Common myeloid progenitor, CD34-positive (primary cell): Measurements from ENCODE around the gene IGSF9B.

ENCODE experiments used
- CTCF ChIA-PET: fragments of 350-600 bp; sonication (Branson Sonifier 250); formaldehyde crosslinking; loops from one replicate; lab custom pipeline; 2021; ENCODE audit warnings: antibody characterized with exemption; lab: Charles Lee
- POLR2A ChIA-PET: fragments of 350-600 bp; sonication (Branson Sonifier 250); formaldehyde crosslinking; loops from one replicate; lab custom pipeline; 2021; ENCODE audit warnings: antibody characterized with exemption; lab: Charles Lee
- DNase-seq, 3 donors: peaks; one replicate each; pipeline versions ENCODE4 v3.0.0 to v3.0.0-alpha.2; 2013
- H3K27ac ChIP-seq, 2 experiments: 1 replicate in 1 of 2; 2 replicates in 1 of 2; pipeline ENCODE4 v1.7.0; 2013; ENCODE audit warnings: inconsistent platforms in 2 of 2, low read length in 2 of 2, mild to moderate bottlenecking in 2 of 2, low read depth in 1 of 2, moderate library complexity in 1 of 2; ENCODE audit not compliant: severe bottlenecking in 2 of 2, insufficient read depth in 1 of 2, poor library complexity in 1 of 2
- H3K27me3 ChIP-seq, 5 experiments: replicated peaks in 2 of 5; 1 replicate in 3 of 5; 2 replicates in 2 of 5; pipeline versions ENCODE4 v1.6.1 to v1.7.0; 2013; ENCODE audit warnings: low read length in 4 of 5, mild to moderate bottlenecking in 2 of 5, moderate library complexity in 2 of 5, inconsistent platforms in 1 of 5; ENCODE audit not compliant: insufficient read depth in 5 of 5, control insufficient read depth in 4 of 5
- H3K36me3 ChIP-seq, 4 experiments: 1 replicate in 2 of 4; 2 replicates in 2 of 4; pipeline versions ENCODE4 v1.6.1 to v1.7.0; 2013; ENCODE audit warnings: low read length in 3 of 4, control low read depth in 1 of 4, mild to moderate bottlenecking in 1 of 4; ENCODE audit not compliant: control insufficient read depth in 4 of 4, insufficient read depth in 4 of 4
- H3K4me1 ChIP-seq, 4 experiments: 1 replicate in 3 of 4; 2 replicates in 1 of 4; pipeline versions ENCODE4 v1.6.1 to v1.7.1; 2013; ENCODE audit warnings: low read length in 3 of 4, mild to moderate bottlenecking in 3 of 4, control low read depth in 1 of 4, inconsistent platforms in 1 of 4, moderate library complexity in 1 of 4; ENCODE audit not compliant: control insufficient read depth in 4 of 4, insufficient read depth in 4 of 4; ENCODE audit errors: control extremely low read depth in 1 of 4
- H3K4me3 ChIP-seq, 7 experiments: 1 replicate in 4 of 7; 2 replicates in 3 of 7; pipeline versions ENCODE4 v1.5.1 to v1.7.0; 2013; ENCODE audit warnings: mild to moderate bottlenecking in 7 of 7, low read length in 6 of 7, moderate library complexity in 6 of 7, inconsistent platforms in 2 of 7, low read depth in 2 of 7, control low read depth in 1 of 7; ENCODE audit not compliant: insufficient read depth in 4 of 7, control insufficient read depth in 1 of 7; ENCODE audit errors: extremely low read depth in 1 of 7
- H3K9me3 ChIP-seq, 5 experiments: 1 replicate in 4 of 5; 2 replicates in 1 of 5; pipeline versions ENCODE4 v1.6.1 to v1.7.1; 2013; ENCODE audit warnings: low read length in 4 of 5, mild to moderate bottlenecking in 2 of 5, inconsistent platforms in 1 of 5, low read depth in 1 of 5, moderate library complexity in 1 of 5; ENCODE audit not compliant: control insufficient read depth in 4 of 5, insufficient read depth in 2 of 5; ENCODE audit errors: control extremely low read depth in 1 of 5
- WGBS: methylation state at CpG from one replicate; pipeline ENCODE4 v1.1.5; 2013; ENCODE audit not compliant: insufficient coverage; 5-methylcytosine and 5-hydroxymethylcytosine counted together

The IGSF9B gene

GRCh38 chr11:133955945-133956421, 785 bp downstream of the IGSF9B start:
- 0% methylated on average over 35 of the region's 58 CpGs for WGBS
- Histone ChIP-seq H3K9me3 (no peaks in the 10 kb centered on the region), H3K36me3 (no peaks in the 10 kb centered on the region), H3K4me1 (peaks cover 0 to 26% (median 14%) of the 10 kb centered on the region in 4 experiments), H3K4me3 (peak overlapping the region in 5 of 7 experiments; percentile 8 to 67 (median 57)), H3K27ac (no peak overlapping the region), H3K27me3 (peaks cover 0 to 89% (median 44%) of the 10 kb centered on the region in 5 experiments)
- POLR2A ChIA-PET = no interaction called here
- CTCF ChIA-PET = interaction anchor here (1.0 to 1.3 kb wide), 4 partner anchors 9 to 78 kb away, joined by 3 to 4 read pairs (median 3); no protein-coding TSS in a partner anchor
- peak in 2 of 3 donors; percentile 26 to 29 for DNase-seq

- Histone ChIP-seq H3K27me3 (peaks cover 0 to 93% (median 44%) of the 10 kb centered on the region in 5 experiments), H3K36me3 (no peaks in the 10 kb centered on the region), H3K27ac (no peak overlapping the region), H3K4me3 (peak overlapping the region in 4 of 7 experiments; percentile 16 to 67 (median 46)), H3K9me3 (no peaks in the 10 kb centered on the region), H3K4me1 (peaks cover 0 to 26% (median 14%) of the 10 kb centered on the region in 4 experiments)
- 6% methylated on average over 38 of the region's 49 CpGs for WGBS
- POLR2A ChIA-PET = no interaction called here
- DNase-seq = peak; percentile 31 to 57 (median 46)
- CTCF ChIA-PET = interaction anchor here (1.0 to 1.3 kb wide), 2 partner anchors 11 to 28 kb away, joined by 3 read pairs; no protein-coding TSS in a partner anchor
Measured at GRCh38 chr11:133955081-133955891, 1.5 kb downstream of the IGSF9B start.

- POLR2A ChIA-PET = no interaction called here
- Histone ChIP-seq H3K4me1 (peaks cover 0 to 26% (median 14%) of the 10 kb centered on the region in 4 experiments), H3K27me3 (peaks cover 0 to 90% (median 47%) of the 10 kb centered on the region in 5 experiments), H3K4me3 (no peak overlapping the region), H3K9me3 (no peaks in the 10 kb centered on the region), H3K36me3 (no peaks in the 10 kb centered on the region), H3K27ac (no peak overlapping the region)
- WGBS = 96% methylated on average over 8 of the region's 8 CpGs
- DNase-seq = no peak
- CTCF ChIA-PET = no interaction called here
Measured at GRCh38 chr11:133953999-133954398, 2.8 kb downstream of the IGSF9B start.

- Histone ChIP-seq H3K4me1 (peaks cover 0 to 26% (median 14%) of the 10 kb centered on the region in 4 experiments), H3K4me3 (no peak overlapping the region), H3K9me3 (no peaks in the 10 kb centered on the region), H3K27me3 (peaks cover 0 to 87% (median 46%) of the 10 kb centered on the region in 5 experiments), H3K27ac (no peak overlapping the region), H3K36me3 (no peaks in the 10 kb centered on the region)
- WGBS = 87% methylated on average over 4 of the region's 5 CpGs
- CTCF ChIA-PET = no interaction called here
- POLR2A ChIA-PET = no interaction called here
- DNase-seq = no peak
Measured at GRCh38 chr11:133953547-133953946, 3.2 kb downstream of the IGSF9B start.

- Histone ChIP-seq H3K27ac (no peak overlapping the region), H3K36me3 (no peaks in the 10 kb centered on the region), H3K4me3 (no peak overlapping the region), H3K9me3 (no peaks in the 10 kb centered on the region), H3K27me3 (peaks cover 0 to 87% (median 37%) of the 10 kb centered on the region in 5 experiments), H3K4me1 (peaks cover 0 to 22% (median 13%) of the 10 kb centered on the region in 4 experiments)
- CTCF ChIA-PET = no interaction called here
- no peak for DNase-seq
- 90% methylated on average over 4 of the region's 10 CpGs for WGBS
- POLR2A ChIA-PET = no interaction called here
Measured at GRCh38 chr11:133952199-133953190, 4.3 kb downstream of the IGSF9B start.

GRCh38 chr11:133951327-133952198, 5.2 kb downstream of the IGSF9B start:
- CTCF ChIA-PET = no interaction called here
- no peak overlapping the region for H3K4me3 ChIP-seq

More at GRCh38 chr11:133951327-133952198, 5.2 kb downstream of the IGSF9B start:
- Histone ChIP-seq H3K27ac (no peak overlapping the region), H3K4me1 (peaks cover 0 to 16% (median 8%) of the 10 kb centered on the region in 4 experiments), H3K36me3 (no peaks in the 10 kb centered on the region), H3K27me3 (peaks cover 0 to 87% (median 38%) of the 10 kb centered on the region in 5 experiments), H3K9me3 (no peaks in the 10 kb centered on the region)
- DNase-seq = no peak
- 71% methylated on average over 28 of the region's 32 CpGs for WGBS
- POLR2A ChIA-PET = no interaction called here
